Right ventricle myocardium inferior (tissue), 1 donor: ENCODE results near the gene KIAA1549. TPM values are rescaled to one million over a fixed set of nuclear protein-coding genes. Genes with fewer than 3 reads are reported as not detected.

Source experiments
- ATAC-seq: fragments of 200-7000 bp; cut with Tn5 transposase; one replicate; pipeline ENCODE4 v1.9.1; 2020; ENCODE audit warnings: mild to moderate bottlenecking, moderate library complexity
- DNase-seq: peaks from one replicate; pipeline ENCODE4 v3.0.0; 2021; ENCODE audit errors: missing footprints
- intact Hi-C: fragments of 100-400 bp; cut with DNase I; formaldehyde crosslinking; loops from one replicate; pipeline ENCODE4 v1.11.0; 2022
- total RNA-seq: library from RNA; stranded (reverse); fragmentation: NEBNext Ultra II Directional; extraction: Animal tissue kit (Norgen Biotek cat#: 25700); gene quantifications from one replicate; pipeline ENCODE4 v1.2.1, GENCODE V29; 2021
- donor health status: DM: no; HTN: yes; CAD: no; lungs with severe emphysema.

The KIAA1549 gene
- total RNA-seq, 1 donor from 2014 or later: 1.8 TPM

GRCh38 chr7:138919216-138919615 is 62.0 kb downstream of the KIAA1549 start:
- DNase-seq (no peak), ATAC-seq (no peak)
- intact Hi-C loops: no loop called here

DNA sequence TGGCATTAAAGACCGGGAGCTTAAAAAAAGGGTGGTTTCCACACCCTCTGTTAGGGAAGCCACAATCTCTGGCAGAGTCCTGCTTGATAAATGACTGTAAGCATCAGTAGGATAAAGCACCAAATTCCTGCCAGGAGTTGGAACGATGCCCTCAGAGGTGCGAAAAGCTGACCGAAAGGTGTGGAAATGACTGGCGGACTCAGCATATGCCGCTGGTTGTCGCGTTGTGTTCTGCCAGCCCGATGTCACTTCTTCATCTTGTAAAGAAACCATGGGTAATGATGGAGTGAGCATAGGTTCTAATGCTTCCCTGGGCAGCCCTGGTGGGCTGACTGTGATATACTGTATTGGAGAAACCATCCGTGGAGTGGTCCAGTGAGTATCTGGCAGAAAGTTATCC is 62.4 kb downstream of the KIAA1549 start:
- intact Hi-C loops: no loop called here
- ATAC-seq: no peak
- DNase-seq: no peak

GRCh38 chr7:138918176-138918575 is 63.0 kb downstream of the KIAA1549 start:
- ATAC-seq: no peak
- DNase-seq: no peak
- intact Hi-C loops: no loop called here

GRCh38 chr7:138917771-138918170 is 63.4 kb downstream of the KIAA1549 start:
- DNase-seq (no peak), ATAC-seq (no peak)
- intact Hi-C loops: no loop called here

DNA sequence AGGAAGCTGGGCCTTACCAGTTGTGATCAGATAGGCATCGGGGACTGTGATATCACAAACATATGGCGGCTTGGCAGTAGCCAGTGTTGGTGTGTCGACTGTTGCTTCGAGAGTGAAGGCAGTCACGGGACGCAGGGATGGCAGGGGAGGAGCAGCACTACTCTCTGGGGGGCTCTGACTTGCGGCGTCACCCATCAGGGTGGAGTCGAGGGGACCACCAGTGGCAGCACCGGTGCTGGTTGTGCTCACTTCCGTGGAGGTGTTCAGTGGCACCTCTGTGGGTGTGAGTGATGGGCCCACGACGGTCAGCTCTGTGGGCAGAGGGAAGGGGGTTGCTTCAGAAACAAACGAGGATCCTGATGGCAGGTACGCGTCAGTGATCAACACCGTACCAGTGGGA is 64.5 kb downstream of the KIAA1549 start:
- intact Hi-C loops: no loop called here
- no peak for ATAC-seq
- no peak for DNase-seq

GRCh38 chr7:138916275-138916674 is 64.9 kb downstream of the KIAA1549 start:
- ATAC-seq (no peak), DNase-seq (no peak)
- intact Hi-C loops: no loop called here

DNA sequence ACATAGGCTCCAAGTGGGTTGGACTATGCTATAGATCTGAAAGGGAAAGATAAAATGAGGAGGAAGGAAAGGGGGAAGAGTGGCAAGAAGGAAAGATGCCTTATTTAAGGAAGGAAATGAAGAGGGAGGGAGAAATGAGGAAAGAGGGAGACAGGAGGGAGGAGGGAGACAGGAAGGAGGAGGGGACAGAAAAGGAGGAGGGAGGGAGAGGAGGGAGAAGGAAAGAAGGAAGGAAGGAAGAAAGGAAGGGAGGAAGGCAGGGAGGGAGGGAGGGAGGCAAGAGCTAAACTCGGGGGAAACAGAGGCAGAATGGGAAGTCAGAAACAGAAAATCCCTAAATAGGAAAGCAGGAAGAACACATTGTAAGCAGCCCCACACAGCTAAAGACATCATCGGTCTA is 67.4 kb downstream of the KIAA1549 start:
- no peak for ATAC-seq
- no peak for DNase-seq
- intact Hi-C loops: no loop called here

DNA sequence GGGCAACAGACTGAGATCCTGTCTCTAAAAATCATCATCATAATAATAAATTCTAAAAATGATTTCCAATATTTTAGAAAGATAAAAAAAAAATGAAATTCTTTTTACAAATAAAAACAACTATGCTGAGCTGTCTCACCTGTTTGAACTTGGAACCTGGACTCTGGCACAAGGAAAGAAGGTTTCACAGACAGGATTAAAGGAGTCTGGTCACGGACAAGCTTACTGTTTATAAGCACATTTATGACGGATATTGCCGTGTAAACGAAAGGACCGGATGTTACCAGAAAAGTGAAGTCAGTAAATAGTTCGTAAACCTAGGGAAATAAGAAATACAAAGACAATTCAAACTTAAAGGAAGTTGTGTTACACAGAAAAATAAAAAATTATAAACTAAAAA is 70.2 kb downstream of the KIAA1549 start:
- intact Hi-C loops: no loop called here
- DNase-seq: no peak
- no peak for ATAC-seq

DNA sequence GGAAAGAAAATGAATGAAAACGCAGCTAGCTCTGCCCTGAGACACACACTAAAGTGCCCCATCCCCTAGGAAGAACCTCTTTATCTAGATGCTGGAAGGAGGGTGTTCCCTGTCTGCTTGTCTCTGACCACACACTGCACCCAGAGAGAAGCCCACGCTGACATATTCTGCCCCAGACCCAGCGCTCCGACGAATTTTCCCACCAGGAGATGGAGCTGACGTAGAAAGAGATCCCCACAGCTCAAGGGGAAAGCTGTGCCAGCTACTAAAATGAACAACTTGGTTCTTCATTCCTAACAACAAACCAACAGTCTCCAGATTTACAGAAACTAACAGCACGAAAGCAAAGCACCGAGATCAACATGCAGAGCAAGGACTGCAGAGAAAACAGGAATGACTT is 73.3 kb downstream of the KIAA1549 start:
- no peak for DNase-seq
- no peak for ATAC-seq
- intact Hi-C loops: no loop called here

- ATAC-seq (no peak), DNase-seq (no peak)
- intact Hi-C loops: no loop called here
Observed at GRCh38 chr7:138907201-138907847, 73.9 kb downstream of the KIAA1549 start.

GRCh38 chr7:138903859-138904435 is 77.2 kb downstream of the KIAA1549 start:
- DNase-seq: no peak
- no peak for ATAC-seq
- intact Hi-C loops: no loop called here

DNA sequence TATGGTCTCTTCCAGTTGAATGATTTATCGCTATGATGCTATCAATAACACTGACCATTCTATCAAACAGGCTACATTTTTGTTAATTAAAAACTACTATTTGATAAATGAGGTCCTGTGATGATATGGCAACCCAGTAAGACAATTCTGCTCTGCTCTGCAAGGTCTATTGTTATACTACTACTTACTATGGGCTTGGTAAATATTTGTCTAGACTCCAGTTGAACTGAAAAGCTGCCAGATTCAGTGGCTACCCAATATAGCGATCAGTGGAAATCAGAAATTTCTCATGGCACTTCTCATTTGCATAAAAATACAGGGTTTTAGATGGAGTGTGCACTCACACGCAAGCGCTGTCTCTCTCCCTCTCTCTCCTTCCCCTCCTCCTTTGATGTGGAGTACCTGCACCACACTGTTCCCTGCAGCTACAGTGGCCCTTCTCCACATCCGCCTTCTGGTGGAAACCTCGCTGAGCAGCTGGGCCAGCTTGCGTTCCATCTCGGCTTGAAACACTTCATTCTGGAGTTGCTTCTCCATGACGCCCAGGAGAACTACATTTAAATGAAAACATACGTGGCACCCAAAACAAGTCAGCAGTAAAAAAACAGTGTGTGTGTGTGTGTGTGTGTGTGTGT is 77.9 kb downstream of the KIAA1549 start:
- intact Hi-C loops: no loop called here
- ATAC-seq: no peak

DNA sequence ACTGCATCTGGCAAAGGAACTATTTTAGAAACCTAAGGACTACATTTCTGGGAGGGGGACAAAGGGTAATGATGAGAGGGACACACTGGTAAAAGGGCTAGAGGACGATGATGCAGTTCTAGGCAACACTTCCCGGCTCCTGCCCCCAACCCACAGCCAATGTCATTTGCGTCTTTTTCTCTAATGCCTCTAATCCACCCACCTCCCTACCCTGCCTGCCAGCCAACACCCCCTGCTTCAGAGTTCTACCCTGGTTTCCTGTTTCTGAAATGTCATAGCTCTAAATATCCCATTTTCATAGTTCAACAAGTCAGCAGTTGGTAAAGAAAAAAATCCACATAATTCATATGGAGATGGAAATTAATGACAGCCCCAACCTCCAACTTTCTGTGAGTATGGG is 79.0 kb downstream of the KIAA1549 start:
- ATAC-seq (no peak), DNase-seq (no peak)
- intact Hi-C loops: no loop called here

More for the DNA sequence above, 77.9 kb downstream of the KIAA1549 start:
- no peak for DNase-seq

DNA sequence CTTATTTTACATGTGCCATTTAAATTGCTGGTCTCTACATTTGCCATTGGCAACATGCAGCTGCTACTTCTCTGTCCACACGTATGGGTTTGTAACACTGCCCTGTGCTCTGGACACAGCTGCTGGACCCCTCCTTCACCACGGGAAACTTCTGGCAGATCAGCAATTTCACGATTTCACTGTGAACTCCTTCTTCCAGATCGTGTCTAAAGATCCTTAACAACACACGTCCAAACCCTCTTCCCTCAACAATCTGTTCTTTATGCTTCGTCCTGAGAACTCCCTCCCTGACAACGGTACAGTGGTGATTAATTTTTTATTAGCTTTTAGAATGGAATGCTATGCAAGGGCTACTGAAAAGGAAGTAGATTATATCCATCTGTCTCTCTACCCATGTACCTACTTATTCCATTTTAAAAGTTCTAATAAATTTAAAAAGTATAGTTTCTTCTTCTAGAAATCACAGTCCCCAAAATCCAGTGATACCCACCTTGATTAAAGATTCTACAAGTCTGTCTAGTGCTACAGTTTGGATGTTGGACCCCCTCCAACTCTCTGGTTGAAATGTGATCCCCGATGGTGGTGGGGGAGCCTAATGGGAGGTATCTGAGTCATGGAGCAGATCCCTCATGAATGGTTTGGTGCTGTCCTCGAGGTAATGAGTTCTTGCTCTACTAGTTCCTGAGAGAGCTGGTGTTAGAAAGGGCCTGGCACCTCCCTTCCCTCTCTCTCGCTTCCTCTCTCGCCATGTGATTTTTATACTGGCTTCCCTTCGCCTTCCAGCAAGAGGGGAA is 81.0 kb downstream of the KIAA1549 start:
- DNase-seq: no peak
- ATAC-seq: no peak
- intact Hi-C loops: no loop called here

DNA sequence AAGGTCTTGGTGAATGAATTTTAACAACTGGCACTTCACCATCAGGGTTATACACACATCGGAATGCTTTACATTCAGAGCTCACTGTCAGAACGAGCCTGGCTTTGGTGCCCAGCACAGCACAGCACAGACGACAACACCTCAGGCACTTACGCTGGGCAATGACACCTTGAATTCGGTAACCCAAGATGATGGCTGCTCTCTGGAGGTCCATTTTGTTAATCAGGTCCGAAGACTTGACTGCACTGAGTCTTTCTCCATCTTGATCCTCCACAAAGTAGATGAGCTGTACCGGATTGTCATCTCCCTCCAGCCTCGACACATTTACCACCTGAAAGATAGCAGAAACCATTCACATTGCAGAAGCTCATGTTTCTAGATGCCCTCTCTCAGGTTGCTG is 82.4 kb downstream of the KIAA1549 start:
- DNase-seq (no peak), ATAC-seq (no peak)
- intact Hi-C loops: no loop called here

DNA sequence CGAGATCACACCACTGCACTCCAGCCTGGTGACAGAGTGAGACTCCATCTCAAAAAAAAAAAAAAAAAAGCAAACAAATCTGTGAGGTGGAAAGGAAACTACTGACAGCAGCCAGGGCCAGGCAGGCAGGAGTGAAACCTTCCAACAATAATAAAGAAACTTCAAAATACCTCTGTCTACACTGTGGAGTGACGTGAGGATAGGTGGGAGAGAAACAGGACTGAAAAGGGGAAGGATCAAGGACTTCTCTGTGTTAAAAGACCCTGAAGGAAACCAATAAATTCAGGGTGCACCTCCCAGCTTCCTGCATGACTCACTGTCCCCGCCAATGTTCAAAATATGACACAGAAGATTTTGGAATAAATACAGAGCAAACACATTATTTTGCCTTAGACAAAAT is 82.9 kb downstream of the KIAA1549 start:
- intact Hi-C loops: no loop called here
- no peak for DNase-seq
- ATAC-seq: no peak

DNA sequence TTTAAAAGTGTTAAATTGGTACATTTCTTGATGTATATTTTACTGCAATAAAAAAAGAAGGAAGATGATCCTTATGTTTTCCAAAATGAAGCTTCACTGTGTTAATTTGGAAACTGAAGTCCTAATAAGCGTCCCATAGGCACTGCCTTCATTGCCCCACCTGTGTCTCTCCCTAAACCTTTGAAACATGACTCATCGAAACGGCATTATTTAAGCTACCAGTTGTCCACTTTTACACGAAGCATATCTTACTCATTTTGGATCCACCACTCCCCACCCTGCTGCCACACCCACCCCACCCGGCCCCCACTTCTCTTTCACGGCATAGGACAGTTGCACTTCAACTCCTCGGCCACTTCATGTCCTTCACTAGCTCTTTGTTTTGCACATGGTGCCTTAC is 85.5 kb downstream of the KIAA1549 start:
- ATAC-seq (no peak), DNase-seq (no peak)
- intact Hi-C loops: no loop called here

DNA sequence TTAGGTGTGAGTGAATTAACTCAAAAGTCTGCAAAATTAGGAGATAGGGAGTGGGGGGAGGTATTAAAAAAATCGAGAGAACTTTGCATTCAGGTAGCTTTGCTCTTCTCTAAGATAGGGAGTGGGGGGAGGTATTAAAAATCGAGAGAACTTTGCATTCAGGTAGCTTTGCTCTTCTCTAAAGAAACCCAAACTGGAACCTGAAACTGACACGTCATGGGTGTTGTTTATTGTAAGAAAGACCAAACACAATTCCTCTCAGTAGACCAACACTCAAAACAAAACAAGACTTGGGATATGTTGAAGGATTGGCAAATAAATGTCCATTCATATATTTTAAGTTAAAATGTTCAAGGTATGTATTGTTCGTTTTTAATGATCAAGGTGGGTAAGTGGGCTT is 87.9 kb downstream of the KIAA1549 start:
- ATAC-seq (no peak), DNase-seq (no peak)
- intact Hi-C loops: no loop called here

DNA sequence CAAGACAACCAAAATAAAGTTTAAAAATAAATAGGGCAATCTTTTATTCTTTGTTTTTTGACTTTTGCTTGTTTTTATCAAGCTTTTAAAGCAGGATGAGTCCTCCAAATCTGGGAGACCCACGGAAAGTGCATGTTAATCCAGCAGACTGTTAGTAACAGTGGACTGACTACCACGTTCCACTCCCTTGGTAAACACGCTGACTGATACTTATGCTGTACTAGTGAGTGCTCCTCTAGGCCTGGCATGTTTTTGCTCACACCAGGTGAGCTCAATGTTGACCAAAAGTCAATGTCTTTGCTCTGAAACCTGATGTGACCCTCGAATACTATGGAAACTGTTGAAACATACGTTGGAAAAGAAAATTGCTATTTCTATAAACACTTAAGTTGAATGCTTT is 88.4 kb downstream of the KIAA1549 start:
- ATAC-seq (no peak), DNase-seq (no peak)
- intact Hi-C loops: no loop called here
